ENCODE data around the gene ZFR2.

- TF ChIP-seq EZH2phosphoT487 (IDR thresholded peaks at IDR 0.05; ENCODE audit: borderline replicate concordance, low read length): no peak
- TF ChIP-seq, protein P1, sequence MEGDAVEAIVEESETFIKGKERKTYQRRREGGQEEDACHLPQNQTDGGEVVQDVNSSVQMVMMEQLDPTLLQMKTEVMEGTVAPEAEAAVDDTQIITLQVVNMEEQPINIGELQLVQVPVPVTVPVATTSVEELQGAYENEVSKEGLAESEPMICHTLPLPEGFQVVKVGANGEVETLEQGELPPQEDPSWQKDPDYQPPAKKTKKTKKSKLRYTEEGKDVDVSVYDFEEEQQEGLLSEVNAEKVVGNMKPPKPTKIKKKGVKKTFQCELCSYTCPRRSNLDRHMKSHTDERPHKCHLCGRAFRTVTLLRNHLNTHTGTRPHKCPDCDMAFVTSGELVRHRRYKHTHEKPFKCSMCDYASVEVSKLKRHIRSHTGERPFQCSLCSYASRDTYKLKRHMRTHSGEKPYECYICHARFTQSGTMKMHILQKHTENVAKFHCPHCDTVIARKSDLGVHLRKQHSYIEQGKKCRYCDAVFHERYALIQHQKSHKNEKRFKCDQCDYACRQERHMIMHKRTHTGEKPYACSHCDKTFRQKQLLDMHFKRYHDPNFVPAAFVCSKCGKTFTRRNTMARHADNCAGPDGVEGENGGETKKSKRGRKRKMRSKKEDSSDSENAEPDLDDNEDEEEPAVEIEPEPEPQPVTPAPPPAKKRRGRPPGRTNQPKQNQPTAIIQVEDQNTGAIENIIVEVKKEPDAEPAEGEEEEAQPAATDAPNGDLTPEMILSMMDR (IDR thresholded peaks at IDR 0.05; ENCODE audit: low read depth, low read length, poor library complexity, severe bottlenecking): no peak
Observed at GRCh38 chr19:3769494-3769893, 99.3 kb downstream of the ZFR2 start.
